Right lobe of liver (tissue), 6 donors: ENCODE measurements around the gene C16orf82. TPM values are rescaled to one million over a fixed set of nuclear protein-coding genes. Genes with fewer than 3 reads are reported as not detected.

Experiments
- ATAC-seq, 4 donors: fragments of 200-7000 bp; cut with Tn5 transposase; one replicate each; pipeline ENCODE4 v1.9.1; 2020; ENCODE audit warnings: mild to moderate bottlenecking in 4 of 4, moderate library complexity in 4 of 4
- DNase-seq, 3 donors: peaks; one replicate each; pipeline ENCODE4 v3.0.0-alpha.2; 2020
- H3K27ac ChIP-seq, 3 donors: fragments of 200-600 bp; one replicate each; pipeline ENCODE4 v1.8.0; 2022
- H3K27me3 ChIP-seq, 2 donors: fragments of 200-600 bp; one replicate each; pipeline ENCODE4 v1.8.0; 2022
- H3K36me3 ChIP-seq, 4 donors: fragments of 200-600 bp; sonication (generic) in 1 of 4; one replicate each; pipeline versions ENCODE4 v1.5.1 to v1.8.0; 2017 to 2022; ENCODE audit warnings: control low read depth in 1 of 4
- H3K4me1 ChIP-seq, 4 donors: fragments of 200-600 bp; sonication (generic) in 1 of 4; one replicate each; pipeline versions ENCODE4 v1.5.1 to v1.8.0; 2017 to 2022; ENCODE audit warnings: control low read depth in 1 of 4
- H3K4me3 ChIP-seq, 3 donors: fragments of 200-600 bp; one replicate each; pipeline ENCODE4 v1.8.0; 2022
- H3K9me3 ChIP-seq, 4 donors: fragments of 200-600 bp; sonication (generic) in 1 of 4; one replicate each; pipeline versions ENCODE4 v1.5.1 to v1.8.0; 2017 to 2022; ENCODE audit warnings: control low read depth in 1 of 4
- CTCF ChIP-seq, 4 donors: fragments of 200-600 bp in 3 of 4; fragments of 450-650 bp in 1 of 4; IDR thresholded peaks; one replicate each; pipeline versions ENCODE4 v1.5.1 to v1.8.0; 2016 to 2022; ENCODE audit warnings: antibody characterized with exemption in 4 of 4, mild to moderate bottlenecking in 2 of 4
- POLR2A ChIP-seq: fragments of 450-650 bp; IDR thresholded peaks from one replicate; pipeline ENCODE4 v1.6.1; 2017; ENCODE audit warnings: antibody characterized with exemption, mild to moderate bottlenecking
- WGBS: methylation state at CpG from one replicate; pipeline ENCODE4 v1.1.6; 2018; ENCODE audit warnings: low coverage, low lambda C conversion rate; ENCODE audit not compliant: insufficient coverage; ENCODE audit errors: missing lambda C conversion rate; 5-methylcytosine and 5-hydroxymethylcytosine counted together
- intact Hi-C, 2 donors: fragments of 100-400 bp; cut with DNase I; formaldehyde crosslinking; loops; one replicate each; pipeline versions ENCODE4 v1.11.2 to v1.14.1; 2022
- long read RNA-seq: library from polyadenylated mRNA; unstranded; transcript quantifications from one replicate; pipeline ENCODE4 v2.0.0, GENCODE V29; 2019
- total RNA-seq, 6 experiments: library from RNA; depleted of rRNA in 2 of 6; stranded (reverse); fragments of >200 nt in 2 of 6; fragmentation: NEBNext Ultra II Directional in 3 of 6; extraction: Animal tissue kit (Norgen Biotek cat#: 25700) in 3 of 6; gene quantifications; one replicate each; pipeline versions ENCODE4 v1.1.0 to v1.2.4, GENCODE V29; 2016 to 2023
- donor health status: DM: no; HTN: yes; CAD: no.
- donor health status: DM: no; HTN: no; CAD: no.
- donor health status: DM: no; HTN: no; CAD: no.
- donor health status: DM: no; HTN: yes; CAD: no.
- donor health status: DM: no; HTN: yes; CAD: no.

The C16orf82 gene
- not detected for total RNA-seq
- long read RNA-seq: 0 reads

- Histone ChIP-seq H3K36me3 (no peaks in the 10 kb centered on the region), H3K9me3 (no peaks in the 10 kb centered on the region), H3K27ac (no peak within 1 kb of the TSS), H3K4me1 (no peaks in the 10 kb centered on the region), H3K27me3 (no peaks in the 10 kb centered on the region), H3K4me3 (no peak within 1 kb of the TSS)
- intact Hi-C loops: loop anchor here in 1 of 2 donors (10.0 kb wide), 1 partner anchor 58 kb away; no protein-coding TSS in a partner anchor
- 19% methylated on average over 3 of the region's 22 CpGs for WGBS
- no peak for ATAC-seq
- TF ChIP-seq POLR2A (no peak), CTCF (IDR thresholded peaks at IDR 0.05) (no peak)
- DNase-seq: no peak
These were observed at the start of gene C16orf82 for GRCh38 chr16:27066668-27067537. Gene C16orf82 (plus strand): TSS chr16:27066927.

DNA sequence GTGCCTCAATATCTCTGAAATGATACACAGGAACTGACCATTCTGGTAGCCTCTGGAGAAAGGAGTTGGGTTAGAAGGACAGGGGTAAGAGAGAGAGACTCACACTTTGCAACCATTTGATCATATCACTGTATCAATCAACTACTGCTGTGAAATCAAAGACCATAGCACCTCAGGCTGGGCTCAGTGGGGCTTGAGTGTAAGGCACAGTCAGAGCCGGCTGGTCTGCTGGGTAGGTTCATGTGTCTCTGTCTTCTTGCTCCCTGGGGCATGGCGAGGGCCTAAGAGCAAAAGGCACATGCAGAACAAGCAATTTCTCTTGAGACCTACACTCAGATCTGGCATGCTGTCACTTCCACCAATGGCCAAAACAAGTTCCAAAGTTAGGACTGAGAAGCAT, 46.7 kb upstream of the C16orf82 start:
- 40% methylated on average over 2 of the region's 2 CpGs for WGBS

GRCh38 chr16:27024010-27024409, 42.7 kb upstream of the C16orf82 start:
- DNase-seq (no peak), ATAC-seq (no peak)
- H3K36me3 ChIP-seq: no peaks in the 10 kb centered on the region
- intact Hi-C loops: no loop called here
- 73% methylated on average over 2 of the region's 2 CpGs for WGBS
- H3K27ac ChIP-seq: no peak overlapping the region
- no peaks in the 10 kb centered on the region for H3K27me3 ChIP-seq
- H3K4me3 ChIP-seq: no peak overlapping the region
- no peaks in the 10 kb centered on the region for H3K4me1 ChIP-seq
- TF ChIP-seq CTCF (IDR thresholded peaks at IDR 0.05): no peak
- TF ChIP-seq POLR2A: no peak
- H3K9me3 ChIP-seq: no peaks in the 10 kb centered on the region

More for the DNA sequence above, 46.7 kb upstream of the C16orf82 start:
- no peaks in the 10 kb centered on the region for H3K9me3 ChIP-seq
- intact Hi-C loops: no loop called here
- no peaks in the 10 kb centered on the region for H3K4me1 ChIP-seq
- ATAC-seq (no peak), DNase-seq (no peak)
- H3K27ac ChIP-seq: no peak overlapping the region
- no peaks in the 10 kb centered on the region for H3K36me3 ChIP-seq
- TF ChIP-seq POLR2A (no peak), CTCF (IDR thresholded peaks at IDR 0.05) (no peak)
- H3K4me3 ChIP-seq: no peak overlapping the region
- H3K27me3 ChIP-seq: no peaks in the 10 kb centered on the region

DNA sequence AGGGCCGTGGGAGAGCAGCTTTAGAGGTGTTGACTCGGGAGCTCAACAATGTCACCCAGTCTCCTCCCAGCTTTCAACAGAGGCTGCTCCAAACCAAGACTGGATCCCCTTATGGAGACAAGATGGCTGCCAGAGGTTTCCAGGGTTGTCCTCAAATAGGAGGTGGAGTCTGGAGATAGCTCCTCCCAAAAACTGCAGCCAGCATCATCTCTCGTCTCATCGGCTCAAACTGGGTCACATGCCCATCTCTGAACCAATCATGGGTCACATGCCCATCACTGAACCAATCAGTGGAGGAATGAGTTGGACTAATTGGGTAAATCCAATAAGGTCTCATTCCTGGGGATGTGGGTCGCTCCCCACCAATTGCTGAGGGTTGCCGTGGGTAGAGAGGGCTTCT, 41.1 kb upstream of the C16orf82 start:
- Histone ChIP-seq H3K4me1 (no peaks in the 10 kb centered on the region), H3K27me3 (no peaks in the 10 kb centered on the region), H3K36me3 (no peaks in the 10 kb centered on the region), H3K4me3 (no peak overlapping the region), H3K9me3 (no peaks in the 10 kb centered on the region), H3K27ac (no peak overlapping the region)
- intact Hi-C loops: no loop called here
- WGBS: 45% methylated on average over 3 of the region's 6 CpGs
- ATAC-seq (no peak), DNase-seq (no peak)
- no peak for TF ChIP-seq POLR2A
- no peak for TF ChIP-seq CTCF (IDR thresholded peaks at IDR 0.05)
